ENCODE results near the gene CREBBP. TPM values are rescaled to one million over a fixed set of nuclear protein-coding genes. Genes with fewer than 3 reads are reported as not detected.

The CREBBP gene
- total RNA-seq, 2 experiments from 2014 or later = 145 to 152 TPM

- TF ChIP-seq CTCF (IDR thresholded peaks at IDR 0.05) = no peak
- H3K4me1 Mint-ChIP-seq (ENCODE audit: low read depth) = peaks cover 78% of the 10 kb centered on the region
- Histone ChIP-seq H3K27me3 (ENCODE audit: control insufficient read depth in 1 of 2, insufficient read depth in 2 of 2, low read length in 2 of 2) (no peaks in the 10 kb centered on the region), H3K36me3 (ENCODE audit: insufficient read depth, low read length) (peaks cover 42% of the 10 kb centered on the region), H3K4me1 (ENCODE audit: insufficient read depth, low read length) (peaks cover 42% of the 10 kb centered on the region), H3K9me3 (ENCODE audit: control insufficient read depth in 1 of 2, insufficient read depth in 1 of 2, low read length in 2 of 2) (no peaks in the 10 kb centered on the region), H3K4me3 (ENCODE audit: low read length) (no peak overlapping the region), H3K27ac (ENCODE audit: low read depth in 1 of 2, low read length in 2 of 2) (no peak overlapping the region)
- H3K4me3 Mint-ChIP-seq = peak overlapping the region; percentile 23
- no peak for ATAC-seq (ENCODE audit: poor library complexity)
- no peaks in the 10 kb centered on the region for H3K9me3 Mint-ChIP-seq
- peaks cover 45% of the 10 kb centered on the region for H3K36me3 Mint-ChIP-seq (ENCODE audit: low read depth)
- no peak overlapping the region for H3K27ac Mint-ChIP-seq
- H3K27me3 Mint-ChIP-seq = no peaks in the 10 kb centered on the region
- CTCF ChIA-PET = no interaction called here
- DNase-seq = no peak
- intact Hi-C loops (cut with DNase I, micrococcal nuclease) = no loop called here
- POLR2A ChIA-PET = no interaction called here
These were observed 88.8 kb downstream of the CREBBP start for GRCh38 chr16:3791701-3792100.

- H3K27ac ChIP-seq (ENCODE audit: low read depth in 1 of 2, low read length in 2 of 2) = no peak overlapping the region
- Mint-ChIP-seq H3K36me3 (ENCODE audit: low read depth) (peaks cover 63% of the 10 kb centered on the region), H3K9me3 (no peaks in the 10 kb centered on the region), H3K27me3 (no peaks in the 10 kb centered on the region), H3K4me1 (ENCODE audit: low read depth) (peaks cover 64% of the 10 kb centered on the region), H3K4me3 (peak overlapping the region; percentile 79), H3K27ac (peak overlapping the region; percentile 34)
- no peaks in the 10 kb centered on the region for H3K9me3 ChIP-seq (ENCODE audit: control insufficient read depth in 1 of 2, insufficient read depth in 1 of 2, low read length in 2 of 2)
- no peak overlapping the region for H3K4me3 ChIP-seq (ENCODE audit: low read length)
- CTCF ChIA-PET = no interaction called here
- peaks cover 58% of the 10 kb centered on the region for H3K36me3 ChIP-seq (ENCODE audit: insufficient read depth, low read length)
- H3K4me1 ChIP-seq (ENCODE audit: insufficient read depth, low read length) = peaks cover 42% of the 10 kb centered on the region
- TF ChIP-seq CTCF (IDR thresholded peaks at IDR 0.05) = no peak
- ATAC-seq (ENCODE audit: poor library complexity) (peak; percentile 88), DNase-seq (peak in 3 of 14 experiments; percentile 71 to 77 (median 76))
- POLR2A ChIA-PET = interaction anchor here (0.6 to 0.7 kb wide), 6 partner anchors 9 to 1013 kb away, joined by 3 to 4 read pairs (median 3); partner anchors contain the start of gene ROGDI
- no peaks in the 10 kb centered on the region for H3K27me3 ChIP-seq (ENCODE audit: control insufficient read depth in 1 of 2, insufficient read depth in 2 of 2, low read length in 2 of 2)
- intact Hi-C loops (cut with DNase I, micrococcal nuclease) = loop anchor here (5.0 kb wide), 2 partner anchors 33 to 83 kb away; no protein-coding TSS in a partner anchor
These were observed 91.0 kb downstream of the CREBBP start for GRCh38 chr16:3789375-3790099.

- ChIA-PET CTCF (no interaction called here), POLR2A (no interaction called here)
- peaks cover 42% of the 10 kb centered on the region for H3K4me1 ChIP-seq (ENCODE audit: insufficient read depth, low read length)
- no peaks in the 10 kb centered on the region for H3K9me3 ChIP-seq (ENCODE audit: control insufficient read depth in 1 of 2, insufficient read depth in 1 of 2, low read length in 2 of 2)
- Mint-ChIP-seq H3K9me3 (no peaks in the 10 kb centered on the region), H3K4me3 (peak overlapping the region; percentile 20), H3K4me1 (ENCODE audit: low read depth) (peaks cover 68% of the 10 kb centered on the region), H3K27me3 (no peaks in the 10 kb centered on the region), H3K36me3 (ENCODE audit: low read depth) (peaks cover 70% of the 10 kb centered on the region), H3K27ac (peak overlapping the region; percentile 34)
- H3K4me3 ChIP-seq (ENCODE audit: low read length) = no peak overlapping the region
- ATAC-seq (ENCODE audit: poor library complexity) (no peak), DNase-seq (no peak)
- intact Hi-C loops (cut with DNase I, micrococcal nuclease) = loop anchor here (5.0 kb wide), 2 partner anchors 33 to 83 kb away; no protein-coding TSS in a partner anchor
- TF ChIP-seq CTCF (IDR thresholded peaks at IDR 0.05) = no peak
- no peaks in the 10 kb centered on the region for H3K27me3 ChIP-seq (ENCODE audit: control insufficient read depth in 1 of 2, insufficient read depth in 2 of 2, low read length in 2 of 2)
- no peak overlapping the region for H3K27ac ChIP-seq (ENCODE audit: low read depth in 1 of 2, low read length in 2 of 2)
- peaks cover 60% of the 10 kb centered on the region for H3K36me3 ChIP-seq (ENCODE audit: insufficient read depth, low read length)
These were observed 91.7 kb downstream of the CREBBP start for GRCh38 chr16:3788711-3789374.

Data from CD4-positive, alpha-beta T cell (primary cell).